Panc1 (cell line): ENCODE results near the gene PTPRJ. TPM values are rescaled to one million over a fixed set of nuclear protein-coding genes. Genes with fewer than 3 reads are reported as not detected.

Source experiments
- ATAC-seq: fragments of 200-7000 bp; cut with Tn5 transposase; 2 replicates; pipeline ENCODE4 v1.9.1; 2020; ENCODE audit warnings: mild to moderate bottlenecking, moderate library complexity
- BruUV-seq: library from RNA; stranded (reverse); fragments of 400-500 nt; replicated peaks from 2 replicates; lab custom pipeline; 2021; lab: Mats Ljungman, UMichigan
- CTCF ChIA-PET: fragments of 300-600 bp; sonication (Branson Sonifier 250); formaldehyde crosslinking; loops from one replicate; lab custom pipeline; 2022; ENCODE audit warnings: antibody characterized with exemption; lab: Charles Lee
- POLR2A ChIA-PET: fragments of 300-600 bp; sonication (Branson Sonifier 250); formaldehyde crosslinking; loops from one replicate; lab custom pipeline; 2022; ENCODE audit warnings: antibody characterized with exemption; lab: Charles Lee
- DNase-seq: peaks from one replicate; pipeline ENCODE4 v3.0.0-alpha.2; 2010; ENCODE audit warnings: low read depth, low spot score
- H3K27ac ChIP-seq: 2 replicates; pipeline ENCODE4 v1.5.1; 2011; ENCODE audit warnings: mild to moderate bottlenecking, low read length, inconsistent platforms
- H3K27me3 ChIP-seq: fragments of 200-500 bp; sonication (Bioruptor generic); 2 replicates; pipeline ENCODE4 v1.6.0; 2014; ENCODE audit warnings: low read length, inconsistent platforms; ENCODE audit not compliant: control insufficient read depth, insufficient read depth
- H3K36me3 ChIP-seq: fragments of 200-500 bp; sonication (Bioruptor generic); 2 replicates; pipeline ENCODE4 v1.5.1; 2014; ENCODE audit warnings: inconsistent platforms, mild to moderate bottlenecking, low read length, moderate library complexity; ENCODE audit not compliant: control insufficient read depth, insufficient read depth
- H3K4me1 ChIP-seq: 2 replicates; pipeline ENCODE4 v1.5.1; 2011; ENCODE audit warnings: inconsistent platforms, mild to moderate bottlenecking, low read length, moderate library complexity; ENCODE audit not compliant: control insufficient read depth, insufficient read depth
- H3K4me3 ChIP-seq, 2 experiments: 2 replicates each; pipeline ENCODE4 v1.5.1; 2011 to 2012; ENCODE audit warnings: low read depth in 2 of 2, low read length in 2 of 2, mild to moderate bottlenecking in 2 of 2, inconsistent platforms in 1 of 2, moderate library complexity in 1 of 2
- H3K9me3 ChIP-seq: fragments of 200-500 bp; sonication (Bioruptor generic); 2 replicates; pipeline ENCODE4 v1.5.1; 2014; ENCODE audit warnings: low read depth, mild to moderate bottlenecking, inconsistent platforms, low read length, moderate library complexity; ENCODE audit not compliant: control insufficient read depth, insufficient read depth
- CTCF ChIP-seq: fragments of 450-650 bp; IDR thresholded peaks from 2 replicates; pipeline ENCODE4 v1.5.1; 2017; ENCODE audit warnings: mild to moderate bottlenecking
- POLR2AphosphoS5 ChIP-seq: IDR thresholded peaks from 2 replicates; pipeline ENCODE4 v1.6.1; 2012; ENCODE audit warnings: mild to moderate bottlenecking, low read depth, low read length, moderate library complexity
- SIN3A ChIP-seq: IDR thresholded peaks from 2 replicates; pipeline ENCODE4 v1.6.1; 2012; ENCODE audit warnings: low read depth, mild to moderate bottlenecking, low read length, moderate library complexity, borderline replicate concordance; ENCODE audit not compliant: insufficient read depth
- TCF7L2 ChIP-seq: IDR thresholded peaks from 2 replicates; pipeline ENCODE4 v1.6.1; 2011; ENCODE audit warnings: mild to moderate bottlenecking, low read depth, low read length, inconsistent platforms
- in situ Hi-C: cut with HindIII; loops from 2 replicates; pipeline ENCODE4 v1.10.0; 2016; ENCODE audit warnings: low sequenced_read_pairs, low pct_unique_long_range_greater_than_20kb
- intact Hi-C: fragments of 100-400 bp; cut with micrococcal nuclease; formaldehyde crosslinking; loops from one replicate; pipeline ENCODE4 v1.10.0; 2022; ENCODE audit not compliant: unreplicated experiment
- total RNA-seq: library from RNA; stranded (reverse); gene quantifications from one replicate; pipeline ENCODE4 v1.2.1, GENCODE V29; 2021; ENCODE audit not compliant: unreplicated experiment
- TF ChIP-seq, protein P1 (sequence below), 2 experiments: IDR thresholded peaks; 2 replicates each; pipeline ENCODE4 v1.6.1; 2011 to 2012; ENCODE audit warnings: low read depth in 2 of 2, control low read depth in 1 of 2, low read length in 1 of 2, mild to moderate bottlenecking in 1 of 2, moderate library complexity in 1 of 2; ENCODE audit not compliant: insufficient read depth in 1 of 2

The PTPRJ gene
- total RNA-seq, 1 experiment from 2014 or later = 73.6 TPM

DNA sequence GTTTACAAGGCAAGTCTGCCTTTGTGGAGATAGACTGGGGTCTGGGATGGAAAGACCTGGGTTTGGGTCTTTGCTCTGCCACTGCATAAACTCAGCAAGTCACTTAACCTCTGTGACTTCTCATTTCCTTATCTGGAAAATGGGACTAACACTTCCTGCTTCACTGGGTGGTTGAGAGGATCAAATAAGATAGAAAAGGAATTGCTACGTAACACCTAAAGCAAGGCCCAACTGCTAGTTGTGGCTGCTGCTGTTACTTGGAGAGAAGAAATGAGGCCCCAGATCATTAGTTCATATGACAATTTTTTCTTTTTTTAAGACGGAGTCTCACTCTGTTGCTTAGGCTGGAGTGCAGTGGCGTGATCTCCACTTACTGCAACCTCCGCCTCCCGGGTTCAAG is 5.9 kb downstream of the PTPRJ start:
- POLR2A ChIA-PET = no interaction called here
- no peak overlapping the region for H3K4me3 ChIP-seq
- H3K27ac ChIP-seq = peak overlapping the region; percentile 54
- BruUV-seq = no TSS peak
- no peaks in the 10 kb centered on the region for H3K27me3 ChIP-seq
- intact Hi-C loops = no loop called here
- no peak for ATAC-seq
- CTCF ChIA-PET = no interaction called here
- no peaks in the 10 kb centered on the region for H3K9me3 ChIP-seq
- in situ Hi-C loops = no loop called here
- no peak for DNase-seq
- TF ChIP-seq POLR2AphosphoS5 (no peak), SIN3A (no peak), CTCF (no peak), TCF7L2 (no peak)
- TF ChIP-seq, protein P1, sequence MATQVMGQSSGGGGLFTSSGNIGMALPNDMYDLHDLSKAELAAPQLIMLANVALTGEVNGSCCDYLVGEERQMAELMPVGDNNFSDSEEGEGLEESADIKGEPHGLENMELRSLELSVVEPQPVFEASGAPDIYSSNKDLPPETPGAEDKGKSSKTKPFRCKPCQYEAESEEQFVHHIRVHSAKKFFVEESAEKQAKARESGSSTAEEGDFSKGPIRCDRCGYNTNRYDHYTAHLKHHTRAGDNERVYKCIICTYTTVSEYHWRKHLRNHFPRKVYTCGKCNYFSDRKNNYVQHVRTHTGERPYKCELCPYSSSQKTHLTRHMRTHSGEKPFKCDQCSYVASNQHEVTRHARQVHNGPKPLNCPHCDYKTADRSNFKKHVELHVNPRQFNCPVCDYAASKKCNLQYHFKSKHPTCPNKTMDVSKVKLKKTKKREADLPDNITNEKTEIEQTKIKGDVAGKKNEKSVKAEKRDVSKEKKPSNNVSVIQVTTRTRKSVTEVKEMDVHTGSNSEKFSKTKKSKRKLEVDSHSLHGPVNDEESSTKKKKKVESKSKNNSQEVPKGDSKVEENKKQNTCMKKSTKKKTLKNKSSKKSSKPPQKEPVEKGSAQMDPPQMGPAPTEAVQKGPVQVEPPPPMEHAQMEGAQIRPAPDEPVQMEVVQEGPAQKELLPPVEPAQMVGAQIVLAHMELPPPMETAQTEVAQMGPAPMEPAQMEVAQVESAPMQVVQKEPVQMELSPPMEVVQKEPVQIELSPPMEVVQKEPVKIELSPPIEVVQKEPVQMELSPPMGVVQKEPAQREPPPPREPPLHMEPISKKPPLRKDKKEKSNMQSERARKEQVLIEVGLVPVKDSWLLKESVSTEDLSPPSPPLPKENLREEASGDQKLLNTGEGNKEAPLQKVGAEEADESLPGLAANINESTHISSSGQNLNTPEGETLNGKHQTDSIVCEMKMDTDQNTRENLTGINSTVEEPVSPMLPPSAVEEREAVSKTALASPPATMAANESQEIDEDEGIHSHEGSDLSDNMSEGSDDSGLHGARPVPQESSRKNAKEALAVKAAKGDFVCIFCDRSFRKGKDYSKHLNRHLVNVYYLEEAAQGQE (IDR thresholded peaks at IDR 0.05; ENCODE audit: insufficient read depth in 1 of 2, low read depth in 2 of 2, low read length in 1 of 2) = no peak
- no peaks in the 10 kb centered on the region for H3K36me3 ChIP-seq
- H3K4me1 ChIP-seq = peaks cover 65% of the 10 kb centered on the region

GRCh38 chr11:47986742-47987141 is 6.4 kb downstream of the PTPRJ start:
- no TSS peak for BruUV-seq
- Histone ChIP-seq H3K9me3 (no peaks in the 10 kb centered on the region), H3K4me3 (no peak overlapping the region), H3K27ac (peak overlapping the region; percentile 79), H3K27me3 (no peaks in the 10 kb centered on the region), H3K4me1 (peaks cover 71% of the 10 kb centered on the region), H3K36me3 (no peaks in the 10 kb centered on the region)
- intact Hi-C loops = no loop called here
- POLR2A ChIA-PET = no interaction called here
- DNase-seq = no peak
- no peak for ATAC-seq
- in situ Hi-C loops = no loop called here
- TF ChIP-seq CTCF (no peak), SIN3A (no peak), POLR2AphosphoS5 (no peak), TCF7L2 (no peak)
- TF ChIP-seq, protein P1 (IDR thresholded peaks at IDR 0.05; ENCODE audit: insufficient read depth in 1 of 2, low read depth in 2 of 2, low read length in 1 of 2) = no peak
- CTCF ChIA-PET = no interaction called here
